GM18517 (cell line): Measurements from ENCODE around the gene KRTAP10-6.
"Not testable (repeated sequence)": the region's sequence is repeated elsewhere in the genome, so short reads cannot be mapped to it uniquely, and the experiment has no call there.

Experiments used
- ATAC-seq: cut with Tn5 transposase; IDR thresholded peaks from one replicate; pipeline ENCODE4 v1.9.1; 2021; ENCODE audit warnings: mild to moderate bottlenecking, moderate library complexity; ENCODE audit not compliant: unreplicated experiment

Gene KRTAP10-6

DNA sequence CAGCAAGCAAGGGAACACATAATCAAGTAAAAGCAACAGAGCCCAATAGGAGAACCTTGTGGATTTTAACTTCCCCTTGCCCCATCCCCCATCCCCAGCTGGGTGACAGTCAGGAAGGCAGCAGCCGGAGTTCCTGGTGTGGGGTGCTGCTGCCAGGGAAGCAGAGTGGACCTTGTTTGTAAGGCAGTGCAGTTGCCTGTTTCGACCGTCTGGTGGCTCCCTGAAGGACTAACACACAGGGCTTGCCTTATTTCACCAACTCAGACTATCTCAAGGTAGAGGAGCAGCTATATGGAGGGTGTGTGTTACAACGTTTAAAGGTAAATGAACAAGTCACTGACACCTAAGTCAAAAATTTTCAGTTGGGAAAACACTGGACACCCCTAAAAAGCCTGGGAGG, 26.2 kb upstream of the KRTAP10-6 start:
- no peak for ATAC-seq

DNA sequence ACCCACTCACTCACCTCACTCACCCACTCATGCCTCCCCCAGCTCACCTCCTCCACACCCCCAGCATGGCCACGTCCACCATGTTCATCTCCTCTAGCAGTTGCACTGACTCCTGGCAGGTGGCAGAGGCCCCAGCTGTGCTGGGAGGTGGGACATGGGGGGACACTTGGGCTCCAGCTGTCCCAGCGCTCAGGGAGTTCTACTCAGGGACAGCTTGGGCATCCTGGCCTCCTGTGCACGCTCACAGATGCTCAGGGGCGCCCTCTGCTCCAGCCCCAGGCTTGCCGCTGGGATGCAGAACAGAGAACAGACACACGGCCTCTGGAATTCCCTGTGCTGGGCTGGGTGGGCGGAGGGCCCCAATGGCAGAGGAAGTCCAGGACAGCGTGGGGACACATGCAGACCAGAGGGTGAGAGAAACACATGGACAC, 24.8 kb upstream of the KRTAP10-6 start:
- ATAC-seq, result no peak

- no peak for ATAC-seq
Measured at GRCh38 chr21:44616591-44616926, 24.3 kb upstream of the KRTAP10-6 start.

- ATAC-seq, result no peak
Measured at GRCh38 chr21:44615911-44616590, 23.7 kb upstream of the KRTAP10-6 start.

GRCh38 chr21:44615466-44615865, 23.2 kb upstream of the KRTAP10-6 start:
- no peak for ATAC-seq

- no peak for ATAC-seq
Measured at GRCh38 chr21:44614961-44615391, 22.7 kb upstream of the KRTAP10-6 start.

DNA sequence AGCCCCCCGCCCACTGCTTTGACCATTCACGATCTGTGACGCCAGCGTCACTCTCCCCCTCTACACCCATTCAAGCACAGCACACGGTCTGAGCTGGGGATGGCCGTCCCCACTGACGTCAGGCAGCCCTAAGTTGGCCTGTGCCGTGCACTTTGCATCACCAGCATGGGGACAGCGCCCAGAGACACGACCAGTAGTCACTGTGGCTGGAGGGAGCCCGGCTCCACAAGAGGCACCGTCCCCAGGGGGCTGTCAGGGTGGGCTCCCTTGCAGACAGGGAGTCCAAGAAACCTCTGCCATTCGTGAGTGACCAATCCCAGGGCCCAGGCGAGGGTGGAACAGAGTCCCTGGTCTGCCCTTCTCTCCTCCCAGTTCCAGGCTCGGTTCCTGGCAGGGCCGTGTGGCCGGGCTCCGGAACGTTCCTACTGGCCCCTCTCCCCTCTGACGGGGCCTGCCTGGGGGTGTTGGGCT, 21.9 kb upstream of the KRTAP10-6 start:
- no peak for ATAC-seq

DNA sequence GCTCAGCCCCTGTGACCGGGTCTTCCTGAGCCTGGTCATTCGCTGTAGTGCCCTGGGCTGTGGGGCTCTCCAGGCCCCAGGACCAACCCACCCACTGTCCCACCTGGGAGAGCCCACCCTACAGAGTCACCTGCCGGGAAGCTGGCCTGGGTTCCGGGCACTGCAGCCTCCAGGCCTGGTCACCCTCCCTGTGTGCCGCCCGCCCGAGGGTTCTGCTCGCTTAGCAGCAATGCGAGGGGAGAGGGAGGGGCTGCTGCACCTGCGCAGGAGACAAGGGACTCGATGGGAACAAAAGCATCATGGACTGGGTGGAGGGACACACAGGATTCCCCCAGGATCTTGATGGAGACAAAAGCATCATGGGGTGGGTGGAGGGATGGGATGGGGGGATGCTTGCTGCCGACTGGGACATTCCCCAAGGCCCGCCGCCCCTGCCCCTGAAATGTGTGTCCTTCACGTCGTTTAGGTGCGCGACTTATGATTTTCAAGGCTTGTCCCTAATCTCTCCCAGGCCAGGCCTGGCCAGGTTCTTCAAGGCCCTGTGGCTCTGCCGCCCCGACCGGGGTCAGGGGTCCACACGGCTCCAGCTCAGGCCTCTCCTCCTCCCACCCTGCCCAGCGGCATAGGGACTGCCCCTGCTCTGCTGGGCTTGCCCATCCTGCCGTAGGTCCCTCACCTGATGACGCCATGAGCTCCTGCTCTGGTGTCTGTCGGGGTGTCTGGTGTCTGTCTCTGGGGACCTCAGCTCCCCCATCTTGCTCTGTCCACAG, 21.3 kb upstream of the KRTAP10-6 start:
- ATAC-seq, result no peak

- ATAC-seq, result no peak
Measured at GRCh38 chr21:44612669-44613229, 20.4 kb upstream of the KRTAP10-6 start.

- ATAC-seq, result no peak
Measured at GRCh38 chr21:44612029-44612486, 19.8 kb upstream of the KRTAP10-6 start, which contains the start of gene KRTAP10-8. Gene KRTAP10-8, plus strand, starts transcription at chr21:44612079. Its CDS starts 22 bp downstream, at chr21:44612101.

DNA sequence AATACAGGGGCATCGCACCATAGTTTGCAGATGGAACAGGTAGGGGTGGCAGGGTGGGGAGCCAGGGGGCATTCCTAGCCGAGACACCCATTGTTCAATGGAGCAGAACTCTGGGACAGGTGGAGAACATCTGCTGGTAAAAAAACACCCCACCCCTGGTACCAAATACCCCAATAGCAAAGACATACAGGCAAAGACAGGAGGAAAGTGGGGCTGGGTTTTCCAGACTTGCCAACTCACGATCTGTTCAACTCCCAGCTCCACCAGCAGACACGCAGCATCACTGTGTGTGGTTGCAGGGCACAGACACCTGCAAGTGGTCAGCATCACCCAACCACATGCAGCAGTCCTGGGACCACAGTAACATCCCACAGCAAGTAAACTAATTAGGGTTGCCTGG, 19.2 kb upstream of the KRTAP10-6 start:
- no peak for ATAC-seq

DNA sequence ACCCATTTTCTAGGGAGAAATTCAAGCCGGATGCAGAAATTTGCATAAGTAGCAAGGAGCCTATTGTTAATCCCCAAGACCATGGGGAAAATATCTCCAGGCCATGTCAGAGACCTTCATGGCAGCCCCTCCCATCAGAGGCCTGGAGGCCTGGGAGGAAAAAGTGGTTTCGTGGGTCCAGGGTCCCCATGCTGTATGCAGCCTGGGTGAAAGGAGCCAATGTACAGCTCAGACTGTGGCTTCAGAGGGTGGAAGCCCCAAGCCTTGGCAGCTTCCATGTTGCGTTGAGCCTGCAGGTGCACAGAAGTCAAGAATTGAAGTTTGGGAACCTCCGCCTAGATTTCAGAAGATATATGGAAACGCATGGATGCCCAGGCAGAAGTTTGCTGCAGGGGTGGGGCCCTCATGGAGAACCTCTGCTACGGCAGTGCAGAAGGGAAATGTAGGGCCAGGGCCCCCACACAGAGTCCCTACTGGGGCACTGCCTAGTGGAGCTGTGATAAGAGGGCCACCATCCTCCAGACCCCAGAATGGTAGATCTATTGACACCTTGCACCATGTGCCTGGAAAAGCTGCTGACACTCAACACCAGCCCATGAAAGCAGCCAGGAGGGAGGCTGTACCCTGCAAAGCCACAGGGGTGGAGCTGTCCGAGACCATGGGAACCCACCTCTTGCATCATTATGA, 18.0 kb upstream of the KRTAP10-6 start:
- not testable (repeated sequence) for ATAC-seq

GRCh38 chr21:44609193-44609592, 16.9 kb upstream of the KRTAP10-6 start:
- no peak for ATAC-seq

- no peak for ATAC-seq
Measured at GRCh38 chr21:44606495-44606894, 14.2 kb upstream of the KRTAP10-6 start.

GRCh38 chr21:44603911-44604310, 11.6 kb upstream of the KRTAP10-6 start:
- ATAC-seq, result no peak

DNA sequence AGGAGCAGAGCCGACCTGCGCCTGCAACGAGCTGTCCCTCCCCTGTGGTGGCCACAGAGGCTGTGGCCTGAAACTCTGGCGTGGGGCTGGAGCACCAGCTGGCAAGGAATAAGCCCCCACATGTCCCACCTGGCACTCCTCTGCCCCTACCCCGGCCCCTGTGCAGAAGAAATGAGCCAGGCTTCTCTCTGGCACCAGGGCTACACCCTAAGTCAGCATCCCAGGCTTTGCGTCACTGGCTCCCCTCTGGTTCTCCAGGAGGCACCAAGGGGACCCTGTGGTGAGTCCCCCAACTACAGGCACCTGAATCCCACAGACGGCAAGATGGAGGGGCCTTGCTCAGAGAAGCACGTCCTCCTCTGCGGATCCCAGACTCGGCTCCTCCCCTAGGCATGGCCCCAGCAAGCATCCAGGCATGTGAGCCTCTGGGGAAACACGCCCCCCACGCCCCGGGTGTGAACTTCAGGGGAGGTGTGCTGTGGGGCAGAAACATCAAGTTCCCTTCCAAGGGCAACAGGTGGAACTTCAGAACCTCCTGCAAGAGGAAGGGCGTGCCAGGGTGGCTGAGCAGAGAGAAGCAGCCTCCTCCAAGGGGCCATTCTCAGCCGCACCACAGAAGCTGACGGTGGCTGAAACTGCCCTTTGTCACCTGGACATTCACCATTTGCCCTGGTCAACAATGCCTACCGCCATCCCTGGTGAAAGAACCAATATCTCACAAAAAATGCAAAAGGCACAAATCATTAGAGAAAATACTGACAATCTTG, 11.0 kb upstream of the KRTAP10-6 start:
- ATAC-seq, result no peak

- ATAC-seq, result no peak
Measured at GRCh38 chr21:44602463-44602850, 10.2 kb upstream of the KRTAP10-6 start.

DNA sequence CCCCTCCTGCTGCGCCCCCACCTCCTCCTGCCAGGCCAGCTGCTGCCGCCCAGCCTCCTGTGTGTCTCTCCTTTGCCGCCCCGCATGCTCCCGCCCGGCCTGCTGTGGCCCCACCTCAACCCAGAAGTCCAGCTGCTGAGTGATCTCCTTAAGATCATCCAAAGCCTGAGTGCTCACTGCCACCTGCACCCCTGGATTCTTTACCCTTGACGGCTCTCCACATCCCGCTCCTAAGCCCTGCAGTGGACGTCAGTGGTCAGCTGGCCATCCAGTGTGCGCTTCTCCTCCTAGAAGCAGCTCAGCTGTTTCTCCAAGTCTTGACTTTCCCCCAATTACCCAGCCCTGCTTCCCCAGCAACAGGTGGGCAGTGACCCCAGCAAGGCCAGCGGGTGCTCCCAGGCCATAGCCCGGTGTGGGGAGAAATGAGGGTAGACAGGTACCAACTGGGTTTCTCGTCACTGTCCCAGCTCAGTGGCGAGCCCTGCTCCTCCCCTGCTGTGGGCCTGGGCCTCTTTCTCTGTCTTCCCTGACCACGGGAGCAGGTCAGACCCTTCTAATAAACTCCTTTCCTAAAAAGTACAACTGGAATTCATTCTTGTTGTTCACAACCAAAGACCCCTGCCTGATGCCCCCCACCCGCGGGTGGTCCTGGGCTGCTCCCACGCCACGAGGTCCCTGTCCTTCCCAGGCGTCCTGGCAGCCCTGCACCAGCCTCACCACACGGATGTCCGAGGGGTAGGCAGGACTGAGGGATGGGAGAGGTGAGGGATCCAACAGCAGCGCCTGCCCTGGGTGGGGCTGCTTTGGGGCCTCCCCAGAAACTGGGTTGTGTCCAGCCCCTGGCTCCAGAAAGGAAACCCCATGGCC, 9.5 kb upstream of the KRTAP10-6 start:
- ATAC-seq, result no peak

GRCh38 chr21:44601091-44601490, 8.8 kb upstream of the KRTAP10-6 start:
- not testable (repeated sequence) for ATAC-seq
